Coronary artery (tissue), 2 donors: ENCODE measurements around the gene ZNF569.
"Not testable (repeated sequence)": the region's sequence is repeated elsewhere in the genome, so short reads cannot be mapped to it uniquely, and the experiment has no call there.

Source experiments
- DNase-seq: peaks from one replicate; pipeline ENCODE4 v3.0.0-alpha.2; 2017; ENCODE audit warnings: low spot score
- H3K27ac ChIP-seq, 2 donors: fragments of 200-600 bp; sonication (generic); one replicate each; pipeline ENCODE4 v1.5.1; 2016 to 2019
- H3K4me3 ChIP-seq: fragments of 200-600 bp; sonication (generic); 2 replicates; pipeline ENCODE4 v1.5.1; 2016; ENCODE audit warnings: mild to moderate bottlenecking, moderate library complexity
- TF ChIP-seq, protein P1 (sequence below): fragments of 200-600 bp; sonication (generic); IDR thresholded peaks from one replicate; pipeline ENCODE4 v1.5.1; 2019; ENCODE audit warnings: antibody characterized with exemption

The ZNF569 gene

GRCh38 chr19:37467608-37468090 lies 405 bp upstream of the ZNF569 start:
- peak overlapping the region; percentile 88 for H3K4me3 ChIP-seq
- no peak for DNase-seq
- peak overlapping the region; percentile 86 to 93 for H3K27ac ChIP-seq
- TF ChIP-seq, protein P1, sequence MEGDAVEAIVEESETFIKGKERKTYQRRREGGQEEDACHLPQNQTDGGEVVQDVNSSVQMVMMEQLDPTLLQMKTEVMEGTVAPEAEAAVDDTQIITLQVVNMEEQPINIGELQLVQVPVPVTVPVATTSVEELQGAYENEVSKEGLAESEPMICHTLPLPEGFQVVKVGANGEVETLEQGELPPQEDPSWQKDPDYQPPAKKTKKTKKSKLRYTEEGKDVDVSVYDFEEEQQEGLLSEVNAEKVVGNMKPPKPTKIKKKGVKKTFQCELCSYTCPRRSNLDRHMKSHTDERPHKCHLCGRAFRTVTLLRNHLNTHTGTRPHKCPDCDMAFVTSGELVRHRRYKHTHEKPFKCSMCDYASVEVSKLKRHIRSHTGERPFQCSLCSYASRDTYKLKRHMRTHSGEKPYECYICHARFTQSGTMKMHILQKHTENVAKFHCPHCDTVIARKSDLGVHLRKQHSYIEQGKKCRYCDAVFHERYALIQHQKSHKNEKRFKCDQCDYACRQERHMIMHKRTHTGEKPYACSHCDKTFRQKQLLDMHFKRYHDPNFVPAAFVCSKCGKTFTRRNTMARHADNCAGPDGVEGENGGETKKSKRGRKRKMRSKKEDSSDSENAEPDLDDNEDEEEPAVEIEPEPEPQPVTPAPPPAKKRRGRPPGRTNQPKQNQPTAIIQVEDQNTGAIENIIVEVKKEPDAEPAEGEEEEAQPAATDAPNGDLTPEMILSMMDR, result no peak

- no peak for DNase-seq
- Histone ChIP-seq H3K4me3 (peak overlapping the region; percentile 88), H3K27ac (peak overlapping the region; percentile 86 to 93)
- TF ChIP-seq, protein P1, result no peak
Observed at GRCh38 chr19:37466277-37466797, 907 bp downstream of the ZNF569 start.

DNA sequence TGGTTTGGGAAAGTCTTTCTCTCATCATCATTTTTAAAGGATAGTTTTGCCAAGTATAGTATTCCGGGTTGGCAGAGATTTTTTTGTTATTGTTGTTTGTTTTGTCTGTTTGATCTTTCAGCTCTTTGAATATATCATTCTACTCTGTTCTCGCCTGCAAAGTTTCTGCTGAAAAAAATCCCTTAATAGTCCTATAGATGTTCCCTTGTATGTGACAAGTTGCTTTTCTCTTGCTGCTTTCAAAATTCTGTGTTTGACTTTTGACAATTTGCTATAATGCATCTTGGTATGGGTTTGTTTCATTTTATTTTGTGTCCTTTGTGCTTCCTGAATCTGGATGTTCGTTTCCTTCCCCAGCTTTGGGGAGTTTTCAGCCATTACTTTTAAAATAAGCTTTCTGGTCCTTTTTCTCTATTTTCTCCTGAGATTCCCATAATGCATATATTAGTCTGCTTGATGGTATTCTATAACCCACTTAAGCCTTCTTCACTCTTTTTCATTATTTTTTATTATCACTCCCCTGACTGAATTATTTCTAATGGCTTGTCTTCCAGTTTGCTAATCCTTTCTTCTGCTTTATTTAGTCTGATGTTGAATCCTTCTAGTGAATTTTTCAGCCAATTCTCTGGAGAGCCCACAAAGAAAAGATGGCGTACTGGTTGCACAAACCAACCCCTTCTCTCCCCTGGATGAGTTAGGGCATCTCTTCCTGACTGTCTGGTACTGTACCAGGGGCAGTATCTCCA lies 14.6 kb downstream of the ZNF569 start:
- Histone ChIP-seq H3K4me3 (no peak overlapping the region), H3K27ac (no peak overlapping the region)
- TF ChIP-seq, protein P1, result no peak
- no peak for DNase-seq

DNA sequence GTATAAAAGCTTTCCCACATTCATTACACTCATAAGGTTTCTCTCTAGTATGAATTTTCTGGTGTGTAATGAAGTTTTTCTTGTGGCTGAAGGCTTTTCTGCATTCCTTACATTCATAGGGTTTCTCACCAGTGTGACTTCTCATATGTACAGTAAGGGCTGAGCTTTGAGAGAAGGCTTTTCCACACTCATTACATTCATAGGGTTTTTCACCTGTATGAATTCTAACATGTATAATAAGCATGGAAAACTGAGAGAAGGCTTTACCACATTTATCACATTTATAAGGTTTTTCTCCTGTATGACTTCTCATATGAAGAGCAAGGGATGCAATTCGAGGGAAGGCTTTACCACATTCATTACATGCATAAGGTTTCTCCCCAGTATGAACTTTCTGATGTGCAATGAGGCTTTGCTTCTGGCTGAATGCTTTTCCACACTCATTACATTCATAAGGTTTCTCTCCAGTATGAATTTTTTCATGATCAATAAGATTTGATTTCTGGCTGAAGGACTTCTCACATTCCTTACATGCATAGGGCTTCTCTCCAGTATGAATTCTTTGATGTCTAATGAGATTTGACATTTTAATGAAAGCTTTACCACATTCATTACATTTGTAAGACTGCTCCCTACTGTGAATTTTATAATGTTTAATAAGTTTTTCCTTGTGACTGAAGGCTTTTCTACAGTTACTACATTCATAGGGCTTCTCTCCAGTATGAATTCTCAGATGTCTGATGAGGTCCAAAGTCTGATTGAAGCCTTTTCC lies 53.7 kb downstream of the ZNF569 start:
- TF ChIP-seq, protein P1, result no peak
- peak overlapping the region; percentile 16 for H3K4me3 ChIP-seq
- no peak for DNase-seq
- no peak overlapping the region for H3K27ac ChIP-seq

DNA sequence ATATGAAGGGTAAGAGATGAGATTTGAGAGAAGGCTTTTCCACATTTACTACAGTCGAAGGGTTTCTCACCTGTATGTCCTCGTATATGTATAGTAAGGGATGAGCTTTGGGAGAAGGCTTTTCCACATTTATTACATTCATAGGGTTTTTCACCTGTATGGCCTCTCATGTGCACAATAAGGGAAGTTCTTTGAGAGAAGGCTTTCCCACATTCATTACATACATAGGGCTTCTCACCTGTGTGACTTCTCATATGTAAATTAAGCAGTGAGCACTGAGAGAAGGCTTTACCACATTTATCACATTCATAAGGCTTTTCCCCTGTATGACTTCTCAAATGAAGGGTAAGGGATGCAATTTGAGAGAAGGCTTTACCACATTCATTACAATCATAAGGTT lies 54.5 kb downstream of the ZNF569 start:
- no peak overlapping the region for H3K27ac ChIP-seq
- no peak for DNase-seq
- TF ChIP-seq, protein P1, result no peak
- H3K4me3 ChIP-seq, result peak overlapping the region; percentile 26

DNA sequence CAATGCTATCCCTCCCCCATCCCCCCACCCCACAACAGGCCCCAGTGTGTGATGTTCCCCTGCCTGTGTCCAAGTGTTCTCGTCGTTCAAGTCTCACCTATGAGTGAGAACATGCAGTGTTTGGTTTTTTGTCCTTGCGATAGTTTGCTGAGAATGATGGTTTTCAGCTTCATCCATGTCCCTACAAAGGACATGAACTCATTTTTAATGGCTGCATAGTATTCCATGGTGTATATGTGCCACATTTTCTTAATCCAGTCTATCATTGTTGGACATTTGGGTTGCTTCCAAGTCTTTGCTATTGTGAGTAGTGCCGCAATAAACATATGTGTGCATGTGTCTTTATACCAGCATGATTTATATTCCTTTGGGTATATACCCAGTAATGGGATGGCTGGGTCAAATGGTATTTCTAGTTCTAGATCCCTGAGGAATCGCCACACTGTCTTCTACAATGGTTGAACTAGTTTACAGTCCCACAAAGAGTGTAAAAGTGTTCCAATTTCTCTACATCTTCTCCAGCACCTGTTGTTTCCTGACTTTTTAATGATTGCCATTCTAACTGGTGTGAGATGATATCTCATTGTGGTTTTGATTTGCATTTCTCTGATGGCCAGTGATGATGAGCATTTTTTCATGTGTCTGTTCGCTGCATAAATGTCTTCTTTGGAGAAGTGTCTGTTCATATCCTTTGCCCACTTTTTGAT lies 61.0 kb downstream of the ZNF569 start:
- not testable (repeated sequence) for H3K4me3 ChIP-seq, H3K27ac ChIP-seq, DNase-seq

- no peak overlapping the region for H3K27ac ChIP-seq
- DNase-seq, result no peak
- TF ChIP-seq, protein P1, result no peak
- no peak overlapping the region for H3K4me3 ChIP-seq
Observed at GRCh38 chr19:37403403-37403802, 63.8 kb downstream of the ZNF569 start.
